ENCODE results near the gene SGO2.

SGO2 gene

GRCh38 chr2:200484934-200485333 is 41.1 kb upstream of the SGO2 start:
- no peak for TF ChIP-seq CTCF (conservative IDR thresholded peaks at IDR 0.05; ENCODE audit: low read depth, low read length)
- H3K4me3 ChIP-seq (ENCODE audit: low read length): no peak overlapping the region
- no peak for DNase-seq (ENCODE audit: low read depth)

- H3K4me3 ChIP-seq (ENCODE audit: low read length): no peak overlapping the region
- DNase-seq (ENCODE audit: low read depth): no peak
- TF ChIP-seq CTCF (conservative IDR thresholded peaks at IDR 0.05; ENCODE audit: low read depth, low read length): no peak
Measured at GRCh38 chr2:200486529-200486928, 39.5 kb upstream of the SGO2 start.

GRCh38 chr2:200488169-200488568 is 37.8 kb upstream of the SGO2 start:
- no peak for TF ChIP-seq CTCF (conservative IDR thresholded peaks at IDR 0.05; ENCODE audit: low read depth, low read length)

GRCh38 chr2:200490001-200490400 is 36.0 kb upstream of the SGO2 start:
- TF ChIP-seq CTCF (conservative IDR thresholded peaks at IDR 0.05; ENCODE audit: low read depth, low read length): no peak

More at GRCh38 chr2:200488169-200488568, 37.8 kb upstream of the SGO2 start:
- no peak overlapping the region for H3K4me3 ChIP-seq (ENCODE audit: low read length)
- no peak for DNase-seq (ENCODE audit: low read depth)

GRCh38 chr2:200492656-200493055 is 33.4 kb upstream of the SGO2 start:
- DNase-seq (ENCODE audit: low read depth): no peak
- H3K4me3 ChIP-seq (ENCODE audit: low read length): no peak overlapping the region
- TF ChIP-seq CTCF (conservative IDR thresholded peaks at IDR 0.05; ENCODE audit: low read depth, low read length): no peak

More at GRCh38 chr2:200490001-200490400, 36.0 kb upstream of the SGO2 start:
- H3K4me3 ChIP-seq (ENCODE audit: low read length): no peak overlapping the region
- DNase-seq (ENCODE audit: low read depth): no peak

GRCh38 chr2:200494048-200494447 is 32.0 kb upstream of the SGO2 start:
- no peak for DNase-seq (ENCODE audit: low read depth)
- H3K4me3 ChIP-seq (ENCODE audit: low read length): no peak overlapping the region
- TF ChIP-seq CTCF (conservative IDR thresholded peaks at IDR 0.05; ENCODE audit: low read depth, low read length): no peak

GRCh38 chr2:200496696-200497095 is 29.3 kb upstream of the SGO2 start:
- no peak for TF ChIP-seq CTCF (conservative IDR thresholded peaks at IDR 0.05; ENCODE audit: low read depth, low read length)
- H3K4me3 ChIP-seq (ENCODE audit: low read length): no peak overlapping the region
- no peak for DNase-seq (ENCODE audit: low read depth)

All from retinal pigment epithelial cell (primary cell).